Measurements from ENCODE around the gene KCNQ5. TPM values are rescaled to one million over a fixed set of nuclear protein-coding genes. Genes with fewer than 3 reads are reported as not detected.

Gene KCNQ5
- polyA plus RNA-seq, 1 donor (not counting 4 experiments of a cell fraction or from before 2014, with no cell fraction given): 3.4 TPM

- H3K36me3 ChIP-seq (ENCODE audit: control insufficient read depth in 2 of 2, extremely low read depth in 1 of 2, insufficient read depth in 2 of 2, low read length in 2 of 2): no peaks in the 10 kb centered on the region
- FAIRE-seq (no peak), DNase-seq (ENCODE audit: low read depth, low spot score) (no peak)
- no peaks in the 10 kb centered on the region for H3K4me1 ChIP-seq (ENCODE audit: control insufficient read depth, extremely low read depth, insufficient read depth, low read length)
- no peak overlapping the region for H3K9ac ChIP-seq (ENCODE audit: control insufficient read depth, extremely low read depth, insufficient read depth, low read length)
- no peaks in the 10 kb centered on the region for H3K9me1 ChIP-seq (ENCODE audit: control insufficient read depth, extremely low read depth, insufficient read depth, low read length)
- H3K27me3 ChIP-seq (ENCODE audit: control insufficient read depth, extremely low read depth, insufficient read depth, low read length): no peaks in the 10 kb centered on the region
- no peak overlapping the region for H3K4me2 ChIP-seq (ENCODE audit: control insufficient read depth, extremely low read depth, insufficient read depth, low read depth, low read length)
- TF ChIP-seq CTCF (optimal IDR thresholded peaks at IDR 0.05 in 1 of 3, IDR thresholded peaks at IDR 0.05 in 1 of 3, conservative IDR thresholded peaks at IDR 0.05 in 1 of 3; ENCODE audit: extremely low read depth in 1 of 3, insufficient read depth in 2 of 3, low read length in 3 of 3) (no peak), EZH2 (IDR thresholded peaks at IDR 0.05; ENCODE audit: low read length) (no peak)
- no peak overlapping the region for H2AFZ ChIP-seq (ENCODE audit: control insufficient read depth, low read length)
- no peaks in the 10 kb centered on the region for H4K20me1 ChIP-seq (ENCODE audit: control insufficient read depth, extremely low read depth, insufficient read depth, low read length)
- no peak overlapping the region for H3K4me3 ChIP-seq (ENCODE audit: control insufficient read depth in 2 of 3, extremely low read depth in 1 of 3, insufficient read depth in 2 of 3, low read depth in 1 of 3, low read length in 3 of 3)
- H3K9me3 ChIP-seq (ENCODE audit: control insufficient read depth, low read depth, low read length): no peaks in the 10 kb centered on the region
- H3K79me2 ChIP-seq (ENCODE audit: control insufficient read depth, insufficient read depth, low read length): no peaks in the 10 kb centered on the region
- dilution Hi-C loops (cut with MboI; ENCODE audit: extremely low pct_ligation_motif_present, low sequenced_read_pairs): no loop called here
- no peak overlapping the region for H3K27ac ChIP-seq (ENCODE audit: control insufficient read depth, insufficient read depth, low read length)
These were observed 268.8 kb downstream of the KCNQ5 start for GRCh38 chr6:72890671-72891070.

- Histone ChIP-seq H2AFZ (ENCODE audit: control insufficient read depth, low read length) (no peak overlapping the region), H3K27ac (ENCODE audit: control insufficient read depth, insufficient read depth, low read length) (no peak overlapping the region), H3K79me2 (ENCODE audit: control insufficient read depth, insufficient read depth, low read length) (no peaks in the 10 kb centered on the region), H3K9me3 (ENCODE audit: control insufficient read depth, low read depth, low read length) (no peaks in the 10 kb centered on the region), H3K9me1 (ENCODE audit: control insufficient read depth, extremely low read depth, insufficient read depth, low read length) (no peaks in the 10 kb centered on the region), H3K36me3 (ENCODE audit: control insufficient read depth in 2 of 2, extremely low read depth in 1 of 2, insufficient read depth in 2 of 2, low read length in 2 of 2) (no peaks in the 10 kb centered on the region), H3K27me3 (ENCODE audit: control insufficient read depth, extremely low read depth, insufficient read depth, low read length) (no peaks in the 10 kb centered on the region), H3K4me2 (ENCODE audit: control insufficient read depth, extremely low read depth, insufficient read depth, low read depth, low read length) (no peak overlapping the region), H3K4me1 (ENCODE audit: control insufficient read depth, extremely low read depth, insufficient read depth, low read length) (no peaks in the 10 kb centered on the region), H4K20me1 (ENCODE audit: control insufficient read depth, extremely low read depth, insufficient read depth, low read length) (no peaks in the 10 kb centered on the region), H3K4me3 (ENCODE audit: control insufficient read depth in 2 of 3, extremely low read depth in 1 of 3, insufficient read depth in 2 of 3, low read depth in 1 of 3, low read length in 3 of 3) (no peak overlapping the region), H3K9ac (ENCODE audit: control insufficient read depth, extremely low read depth, insufficient read depth, low read length) (no peak overlapping the region)
- TF ChIP-seq CTCF (optimal IDR thresholded peaks at IDR 0.05 in 1 of 3, IDR thresholded peaks at IDR 0.05 in 1 of 3, conservative IDR thresholded peaks at IDR 0.05 in 1 of 3; ENCODE audit: extremely low read depth in 1 of 3, insufficient read depth in 2 of 3, low read length in 3 of 3) (no peak), EZH2 (IDR thresholded peaks at IDR 0.05; ENCODE audit: low read length) (no peak)
- FAIRE-seq (no peak), DNase-seq (ENCODE audit: low read depth, low spot score) (no peak)
- dilution Hi-C loops (cut with MboI; ENCODE audit: extremely low pct_ligation_motif_present, low sequenced_read_pairs): no loop called here
These were observed 271.0 kb downstream of the KCNQ5 start for GRCh38 chr6:72892901-72893300.

Data from keratinocyte (primary cell).